IMR-90 (cell line): Measurements from ENCODE around the gene CFAP157. TPM values are rescaled to one million over a fixed set of nuclear protein-coding genes. Genes with fewer than 3 reads are reported as not detected.

Experiments
- ATAC-seq: fragments of 200-7000 bp; cut with Tn5 transposase; 2 replicates; pipeline ENCODE4 v1.9.1; 2020; ENCODE audit warnings: low read depth, mild to moderate bottlenecking, moderate library complexity
- BruUV-seq: library from RNA; stranded (reverse); fragments of 400-500 nt; replicated peaks from 2 replicates; lab custom pipeline; 2021; lab: Mats Ljungman, UMichigan
- CTCF ChIA-PET: fragments of 300-600 bp; formaldehyde crosslinking; extraction: SDS; loops from one replicate; lab custom pipeline; 2021; ENCODE audit warnings: antibody characterized with exemption; lab: Yijun Ruan, JAX
- POLR2A ChIA-PET: fragments of 300-600 bp; sonication (Branson Sonifier 250); formaldehyde crosslinking; loops from one replicate; lab custom pipeline; 2022; ENCODE audit warnings: antibody characterized with exemption; ENCODE audit not compliant: unreplicated experiment; lab: Charles Lee
- DNase-seq: peaks from one replicate; pipeline ENCODE4 v3.0.0; 2013
- H2AFZ ChIP-seq: replicated peaks from 2 replicates; pipeline ENCODE3; 2013; ENCODE audit warnings: low read length, mild to moderate bottlenecking; ENCODE audit not compliant: poor library complexity
- H2AK5ac ChIP-seq: 2 replicates; pipeline ENCODE4 v1.6.1; 2013; ENCODE audit warnings: low read depth, low read length, inconsistent platforms
- H2AK9ac ChIP-seq: replicated peaks from 2 replicates; pipeline ENCODE3; 2013; ENCODE audit warnings: mild to moderate bottlenecking, low read depth, low read length, moderate library complexity; ENCODE audit not compliant: poor library complexity
- H2BK120ac ChIP-seq: 2 replicates; pipeline ENCODE4 v1.6.1; 2013; ENCODE audit warnings: low read depth, low read length, inconsistent platforms
- H2BK15ac ChIP-seq: 3 replicates; pipeline ENCODE4 v1.6.1; 2013; ENCODE audit warnings: low read depth, low read length, inconsistent platforms
- H2BK20ac ChIP-seq: 2 replicates; pipeline ENCODE4 v1.6.1; 2013; ENCODE audit warnings: low read depth, mild to moderate bottlenecking, inconsistent platforms, low read length, moderate library complexity
- H2BK5ac ChIP-seq: 2 replicates; pipeline ENCODE4 v1.6.1; 2013; ENCODE audit warnings: mild to moderate bottlenecking, low read depth, low read length, inconsistent platforms; ENCODE audit not compliant: poor library complexity, severe bottlenecking
- H3K14ac ChIP-seq: replicated peaks from 2 replicates; pipeline ENCODE4 v1.6.1; 2013; ENCODE audit warnings: low read depth, low read length, inconsistent platforms
- H3K18ac ChIP-seq: 2 replicates; pipeline ENCODE4 v1.6.1; 2013; ENCODE audit warnings: low read depth, low read length, control low read depth
- H3K23ac ChIP-seq: 2 replicates; pipeline ENCODE4 v1.6.1; 2013; ENCODE audit warnings: low read depth, low read length, inconsistent platforms
- H3K27ac ChIP-seq: 2 replicates; pipeline ENCODE4 v1.5.1; 2013; ENCODE audit warnings: mild to moderate bottlenecking, control low read depth, low read length; ENCODE audit not compliant: insufficient read depth
- H3K27me3 ChIP-seq: 2 replicates; pipeline ENCODE4 v1.6.1; 2013; ENCODE audit warnings: low read length; ENCODE audit not compliant: control insufficient read depth, insufficient read depth
- H3K36me3 ChIP-seq: 2 replicates; pipeline ENCODE4 v1.6.1; 2013; ENCODE audit warnings: low read length, mixed read lengths; ENCODE audit not compliant: control insufficient read depth, insufficient read depth
- H3K4ac ChIP-seq: 2 replicates; pipeline ENCODE4 v1.6.1; 2013; ENCODE audit warnings: low read depth, low read length, inconsistent platforms
- H3K4me1 ChIP-seq: 2 replicates; pipeline ENCODE4 v1.6.1; 2013; ENCODE audit warnings: low read length, mixed read lengths; ENCODE audit not compliant: control insufficient read depth, insufficient read depth
- H3K4me2 ChIP-seq: 2 replicates; pipeline ENCODE4 v1.6.1; 2013; ENCODE audit warnings: low read depth, mild to moderate bottlenecking, control low read depth, low read length, moderate library complexity
- H3K4me3 ChIP-seq: 2 replicates; pipeline ENCODE4 v1.5.1; 2013; ENCODE audit warnings: low read depth, mild to moderate bottlenecking, control low read depth, low read length, moderate library complexity; ENCODE audit not compliant: insufficient read depth
- H3K56ac ChIP-seq: 2 replicates; pipeline ENCODE4 v1.6.1; 2013; ENCODE audit warnings: low read length, inconsistent platforms; ENCODE audit not compliant: insufficient read depth; ENCODE audit errors: extremely low read depth
- H3K79me1 ChIP-seq, 2 experiments: 2 replicates each; pipeline ENCODE4 v1.6.1; 2013; ENCODE audit warnings: low read length in 2 of 2, inconsistent platforms in 1 of 2, low read depth in 1 of 2
- H3K9ac ChIP-seq: 2 replicates; pipeline ENCODE4 v1.6.1; 2013; ENCODE audit warnings: low read depth, low read length, control low read depth
- H3K9me1 ChIP-seq: 2 replicates; pipeline ENCODE4 v1.6.1; 2013; ENCODE audit warnings: low read length, inconsistent platforms; ENCODE audit not compliant: insufficient read depth
- H3K9me3 ChIP-seq: 2 replicates; pipeline ENCODE4 v1.6.1; 2013; ENCODE audit warnings: low read length; ENCODE audit not compliant: control insufficient read depth, insufficient read depth
- H4K20me1 ChIP-seq: 2 replicates; pipeline ENCODE4 v1.6.1; 2013; ENCODE audit warnings: low read length, inconsistent platforms; ENCODE audit not compliant: insufficient read depth
- H4K5ac ChIP-seq: 2 replicates; pipeline ENCODE4 v1.6.1; 2013; ENCODE audit warnings: mild to moderate bottlenecking, low read depth, low read length, control low read depth
- H4K8ac ChIP-seq, 2 experiments: 2 replicates each; pipeline ENCODE4 v1.6.1; 2013; ENCODE audit warnings: low read depth in 2 of 2, low read length in 2 of 2, control low read depth in 1 of 2, inconsistent platforms in 1 of 2
- H4K91ac ChIP-seq: 2 replicates; pipeline ENCODE4 v1.6.1; 2013; ENCODE audit warnings: low read depth, low read length, inconsistent platforms; ENCODE audit not compliant: insufficient read depth
- BHLHE40 ChIP-seq: fragments of 150-350 bp; IDR thresholded peaks from 2 replicates; pipeline ENCODE4 v1.6.1; 2016; ENCODE audit warnings: mild to moderate bottlenecking, low read depth, low read length
- CEBPB ChIP-seq: IDR thresholded peaks from 2 replicates; pipeline ENCODE4 v1.6.1; 2012; ENCODE audit warnings: low read depth, low read length, improper control_type of control experiment
- FOS ChIP-seq: fragments of 150-350 bp; IDR thresholded peaks from 2 replicates; pipeline ENCODE4 v1.6.1; 2016; ENCODE audit warnings: low read depth, low read length
- MAFK ChIP-seq: IDR thresholded peaks from 2 replicates; pipeline ENCODE4 v1.6.1; 2012; ENCODE audit warnings: low read depth, low read length, improper control_type of control experiment
- RCOR1 ChIP-seq: IDR thresholded peaks from 2 replicates; pipeline ENCODE4 v1.6.1; 2012; ENCODE audit warnings: mild to moderate bottlenecking, low read length, improper control_type of control experiment; ENCODE audit not compliant: insufficient replicate concordance
- SMC3 ChIP-seq: fragments of 150-350 bp; IDR thresholded peaks from 2 replicates; pipeline ENCODE4 v1.6.1; 2016; ENCODE audit warnings: low read depth, mild to moderate bottlenecking, antibody characterized with exemption, low read length, moderate library complexity
- WGBS, 2 experiments: methylation state at CpG; one replicate each; pipeline versions ENCODE4 v1.1.5 to v1.1.7; 2013; ENCODE audit warnings: missing lambda C conversion rate in 2 of 2; ENCODE audit not compliant: insufficient read length in 1 of 2; ENCODE audit errors: extremely low coverage in 2 of 2; 5-methylcytosine and 5-hydroxymethylcytosine counted together
- dilution Hi-C: fragments of 300-500 bp; cut with HindIII; formaldehyde crosslinking; loops from one replicate; pipeline ENCODE4 v1.14.3; 2018; ENCODE audit warnings: low sequenced_read_pairs; ENCODE audit not compliant: unreplicated experiment
- in situ Hi-C: fragments of 300-500 bp; cut with MboI; formaldehyde crosslinking; loops from 3 replicates; pipeline ENCODE4 v1.14.3; 2019; ENCODE audit warnings: low sequenced_read_pairs, inconsistent platforms, mixed read lengths
- intact Hi-C: fragments of 100-400 bp; cut with micrococcal nuclease; formaldehyde crosslinking; loops from 2 replicates; pipeline ENCODE4 v1.10.0; 2022
- polyA plus RNA-seq, 3 experiments: library from polyadenylated mRNA; depleted of rRNA; stranded (reverse); fragments of >200 nt; gene quantifications; 2 replicates each; pipeline ENCODE4 v1.2.3, GENCODE V29; 2012; ENCODE audit warnings: low replicate concordance in 1 of 3
- total RNA-seq: library from RNA; depleted of rRNA; stranded (reverse); fragments of >200 nt; gene quantifications from 2 replicates; pipeline ENCODE4 v1.2.3, GENCODE V29; 2012
- TF ChIP-seq, protein P1 (sequence below): fragments of 150-350 bp; IDR thresholded peaks from 2 replicates; pipeline ENCODE4 v1.6.1; 2017; ENCODE audit warnings: mild to moderate bottlenecking, antibody characterized with exemption, low read length, low read depth

The CFAP157 gene
- total and polyA plus RNA-seq, 2 of the 4 experiments (the other 2 are of a cell fraction): not detected

DNA sequence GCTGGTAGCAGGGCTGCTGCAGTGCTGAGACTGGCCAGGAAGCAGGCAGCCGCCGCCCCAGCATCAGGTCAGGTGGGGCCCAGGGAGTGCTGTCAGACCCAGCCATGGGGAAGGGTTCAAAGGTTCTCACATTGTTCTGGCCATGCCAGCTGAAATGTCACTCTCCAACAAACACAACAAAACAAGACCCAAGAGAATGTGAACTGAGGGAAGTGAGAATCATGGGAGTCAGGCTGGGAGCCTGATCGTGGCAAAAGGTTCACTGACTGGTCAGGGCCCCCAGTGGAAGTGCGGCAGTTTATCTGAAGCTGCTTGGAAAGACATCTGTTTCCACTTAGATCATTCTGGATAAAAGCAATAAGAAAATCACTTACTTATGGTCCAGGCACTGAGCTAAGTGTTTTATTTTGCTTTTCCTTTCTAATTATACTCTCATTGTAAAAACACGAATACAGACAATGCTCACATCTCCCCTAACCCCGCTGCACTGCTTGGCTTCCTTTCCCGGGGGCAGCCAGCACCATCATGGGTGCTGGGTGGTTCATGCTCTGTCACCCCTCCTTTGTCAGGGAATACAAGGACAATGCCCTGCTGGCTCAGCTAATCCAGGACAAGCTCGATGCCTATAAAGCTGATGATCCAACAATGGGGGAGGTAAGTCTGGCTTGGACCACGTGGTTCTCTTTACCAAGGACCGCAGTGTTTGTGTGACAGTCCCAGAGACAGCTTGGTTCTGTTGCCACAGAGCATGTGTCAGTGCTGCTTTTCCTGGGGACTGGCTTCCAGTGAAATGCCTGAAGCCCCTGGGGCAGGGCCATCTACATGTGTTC lies 41.9 kb upstream of the CFAP157 start (continued):
- no peak for TF ChIP-seq RCOR1

- no peaks in the 10 kb centered on the region for H3K79me1 ChIP-seq
- H3K36me3 ChIP-seq: peaks cover 42% of the 10 kb centered on the region
- ATAC-seq (peak; percentile 70), DNase-seq (peak; percentile 12)
- H4K8ac ChIP-seq: no peak overlapping the region
- H3K4me1 ChIP-seq: peaks cover 7% of the 10 kb centered on the region; the same call in 1 of the 2 replicates
- H3K4me2 ChIP-seq: peak overlapping the region; percentile 17; the same call in 1 of the 2 replicates
- H3K4me3 ChIP-seq: no peak overlapping the region
- dilution Hi-C loops: no loop called here
- ChIA-PET POLR2A (no interaction called here), CTCF (interaction anchor here (1.0 to 1.6 kb wide), 2 partner anchors 9 to 12 kb away, joined by 3 read pairs; no protein-coding TSS in a partner anchor)
- H4K91ac ChIP-seq: no peak overlapping the region
- in situ Hi-C loops: no loop called here
- no peak overlapping the region for H3K4ac ChIP-seq
- H2AK5ac ChIP-seq: no peak overlapping the region
- H2AK9ac ChIP-seq: no peak overlapping the region
- peaks cover 4% of the 10 kb centered on the region; the same call in 1 of the 2 replicates for H3K9me1 ChIP-seq
- no TSS peak for BruUV-seq
- H2AFZ ChIP-seq: no peak overlapping the region
- 0 out of 2 replicates have a peak overlapping the region, but pooled peaks have one; percentile 37 for H3K23ac ChIP-seq
- no peak overlapping the region for H2BK15ac ChIP-seq
- no peaks in the 10 kb centered on the region for H4K20me1 ChIP-seq
- no peak overlapping the region for H2BK120ac ChIP-seq
- TF ChIP-seq CEBPB: 0 out of 2 replicates have a peak, but pooled peaks have one; percentile 39
- no peak for TF ChIP-seq MAFK
- TF ChIP-seq, protein P1, sequence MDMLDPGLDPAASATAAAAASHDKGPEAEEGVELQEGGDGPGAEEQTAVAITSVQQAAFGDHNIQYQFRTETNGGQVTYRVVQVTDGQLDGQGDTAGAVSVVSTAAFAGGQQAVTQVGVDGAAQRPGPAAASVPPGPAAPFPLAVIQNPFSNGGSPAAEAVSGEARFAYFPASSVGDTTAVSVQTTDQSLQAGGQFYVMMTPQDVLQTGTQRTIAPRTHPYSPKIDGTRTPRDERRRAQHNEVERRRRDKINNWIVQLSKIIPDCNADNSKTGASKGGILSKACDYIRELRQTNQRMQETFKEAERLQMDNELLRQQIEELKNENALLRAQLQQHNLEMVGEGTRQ: no peak
- no peak for TF ChIP-seq SMC3
- no peak for TF ChIP-seq RCOR1
- TF ChIP-seq BHLHE40: no peak
- no peak for TF ChIP-seq FOS
- intact Hi-C loops: loop anchor here (5.0 kb wide), 1 partner anchor 50 kb away; no protein-coding TSS in a partner anchor
- no peak overlapping the region; the same call in 1 of the 2 replicates for H4K5ac ChIP-seq
- no CpG with 5 or more reads among the region's 3 CpGs for WGBS, 2 experiments
- no peak overlapping the region for H3K56ac ChIP-seq
- H2BK5ac ChIP-seq: no peak overlapping the region
- no peak overlapping the region for H3K9ac ChIP-seq
- no peak overlapping the region for H2BK20ac ChIP-seq
- no peak overlapping the region; the same call in 1 of the 2 replicates for H3K18ac ChIP-seq
- H3K27ac ChIP-seq: peak overlapping the region; percentile 45; the same call in 1 of the 2 replicates
- H3K9me3 ChIP-seq: no peaks in the 10 kb centered on the region
- no peaks in the 10 kb centered on the region for H3K27me3 ChIP-seq
- H3K14ac ChIP-seq: no peak overlapping the region
These were observed 39.5 kb upstream of the CFAP157 start for GRCh38 chr9:127667127-127667844.
